Parathyroid adenoma (tissue), 2 donors: ENCODE results near the gene GPC5.
"Not testable (repeated sequence)": the region's sequence is repeated elsewhere in the genome, so short reads cannot be mapped to it uniquely, and the experiment has no call there.

ENCODE experiments used
- H2AFZ ChIP-seq: fragments of 300-600 bp; sonication (generic); one replicate; pipeline ENCODE4 v1.7.0; 2017; ENCODE audit warnings: antibody characterized with exemption, mild to moderate bottlenecking
- H3K27ac ChIP-seq: fragments of 300-600 bp; sonication (generic); one replicate; pipeline ENCODE4 v1.7.0; 2017
- H3K27me3 ChIP-seq: fragments of 300-600 bp; sonication (generic); one replicate; pipeline ENCODE4 v1.7.0; 2017; ENCODE audit warnings: low read length; ENCODE audit not compliant: control insufficient read depth, insufficient read depth
- H3K36me3 ChIP-seq: fragments of 300-600 bp; sonication (generic); one replicate; pipeline ENCODE4 v1.7.0; 2017; ENCODE audit warnings: low read length; ENCODE audit not compliant: control insufficient read depth, insufficient read depth
- H3K4me1 ChIP-seq: fragments of 300-600 bp; sonication (generic); one replicate; pipeline ENCODE4 v1.7.0; 2017; ENCODE audit warnings: control low read depth
- H3K4me2 ChIP-seq: fragments of 300-600 bp; sonication (generic); one replicate; pipeline ENCODE4 v1.7.0; 2017; ENCODE audit warnings: low read length
- H3K4me3 ChIP-seq: fragments of 300-600 bp; sonication (generic); one replicate; pipeline ENCODE4 v1.7.0; 2017; ENCODE audit warnings: low read depth, low read length
- H3K79me2 ChIP-seq: fragments of 300-600 bp; sonication (generic); one replicate; pipeline ENCODE4 v1.7.0; 2017; ENCODE audit warnings: control low read depth
- H3K9ac ChIP-seq: fragments of 300-600 bp; sonication (generic); one replicate; pipeline ENCODE4 v1.7.0; 2017; ENCODE audit warnings: mild to moderate bottlenecking
- H3K9me3 ChIP-seq: fragments of 300-600 bp; sonication (generic); one replicate; pipeline ENCODE4 v1.7.0; 2017; ENCODE audit warnings: low read length; ENCODE audit not compliant: control insufficient read depth
- CTCF ChIP-seq: fragments of 300-600 bp; sonication (generic); IDR thresholded peaks from one replicate; pipeline ENCODE4 v1.7.0; 2017; ENCODE audit warnings: antibody characterized with exemption, mild to moderate bottlenecking
- donor health status: primary hyperparathyroidism.

Gene GPC5

GRCh38 chr13:92734545-92734944, 1336.1 kb downstream of the GPC5 start:
- Histone ChIP-seq H3K36me3 (no peaks in the 10 kb centered on the region), H3K79me2 (no peaks in the 10 kb centered on the region), H3K9ac (no peak overlapping the region), H3K4me3 (no peak overlapping the region), H2AFZ (no peak overlapping the region), H3K4me2 (no peak overlapping the region), H3K4me1 (no peaks in the 10 kb centered on the region), H3K27me3 (no peaks in the 10 kb centered on the region), H3K9me3 (no peaks in the 10 kb centered on the region), H3K27ac (no peak overlapping the region)
- no peak for TF ChIP-seq CTCF

- H3K36me3 ChIP-seq: no peaks in the 10 kb centered on the region
- H3K4me3 ChIP-seq: no peak overlapping the region
- H2AFZ ChIP-seq: no peak overlapping the region
- H3K9ac ChIP-seq: no peak overlapping the region
- H3K27ac ChIP-seq: no peak overlapping the region
- no peak overlapping the region for H3K4me2 ChIP-seq
- TF ChIP-seq CTCF: no peak
- H3K9me3 ChIP-seq: no peaks in the 10 kb centered on the region
- no peaks in the 10 kb centered on the region for H3K4me1 ChIP-seq
- no peaks in the 10 kb centered on the region for H3K79me2 ChIP-seq
- no peaks in the 10 kb centered on the region for H3K27me3 ChIP-seq
Observed at GRCh38 chr13:92735909-92736308, 1337.5 kb downstream of the GPC5 start.

DNA sequence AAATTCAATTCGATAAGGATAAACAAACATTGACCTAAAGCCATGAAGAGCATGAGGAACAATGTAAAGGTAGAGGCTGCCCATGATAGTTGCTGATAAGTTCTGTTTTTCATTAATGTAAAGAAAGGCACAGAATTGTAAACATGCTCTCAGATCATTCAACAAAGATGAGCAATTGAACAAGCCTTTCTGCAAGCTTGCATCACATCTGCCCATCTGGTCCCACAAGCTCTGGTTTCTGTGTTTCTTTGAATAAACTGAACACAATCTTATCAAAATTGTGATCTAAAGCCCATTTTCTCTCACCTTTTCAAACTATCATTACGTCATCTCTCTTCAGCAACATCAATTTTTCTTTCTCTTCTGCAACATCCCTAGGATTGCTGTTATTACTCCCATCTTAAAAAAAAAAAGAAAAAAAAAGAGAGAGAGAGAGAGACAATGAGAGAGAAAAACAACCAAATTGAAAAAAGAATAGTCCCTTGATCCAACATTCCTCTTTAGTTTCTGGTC, 1340.9 kb downstream of the GPC5 start:
- no peak overlapping the region for H3K9ac ChIP-seq
- H3K79me2 ChIP-seq: no peaks in the 10 kb centered on the region
- H3K27ac ChIP-seq: no peak overlapping the region
- H2AFZ ChIP-seq: no peak overlapping the region
- H3K4me1 ChIP-seq: no peaks in the 10 kb centered on the region
- no peaks in the 10 kb centered on the region for H3K27me3 ChIP-seq
- H3K9me3 ChIP-seq: no peaks in the 10 kb centered on the region
- no peak overlapping the region for H3K4me2 ChIP-seq
- no peak for TF ChIP-seq CTCF
- no peaks in the 10 kb centered on the region for H3K36me3 ChIP-seq
- H3K4me3 ChIP-seq: no peak overlapping the region

DNA sequence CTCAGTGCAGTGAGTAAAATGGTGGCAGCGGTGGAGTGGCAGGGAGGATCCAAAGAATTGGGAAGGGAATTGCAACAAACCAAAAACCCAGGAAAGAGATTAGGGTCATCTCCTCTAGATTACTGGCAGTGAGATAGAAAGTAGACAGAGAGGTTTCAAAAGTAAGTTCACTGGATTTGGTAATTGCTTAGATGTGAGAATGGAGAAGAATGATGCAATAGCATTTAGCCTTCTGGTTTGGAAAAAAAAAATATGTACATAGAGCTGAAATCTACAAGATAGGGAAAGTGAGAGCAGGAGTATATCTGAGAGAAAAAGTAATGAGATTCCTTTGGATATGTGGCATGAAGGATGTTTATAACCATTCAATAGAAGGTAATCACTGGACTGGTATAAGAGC, 1345.6 kb downstream of the GPC5 start:
- Histone ChIP-seq H3K79me2 (no peaks in the 10 kb centered on the region), H2AFZ (no peak overlapping the region), H3K27ac (no peak overlapping the region), H3K9me3 (no peaks in the 10 kb centered on the region), H3K4me3 (no peak overlapping the region), H3K27me3 (no peaks in the 10 kb centered on the region), H3K4me2 (no peak overlapping the region), H3K9ac (no peak overlapping the region), H3K36me3 (no peaks in the 10 kb centered on the region), H3K4me1 (no peaks in the 10 kb centered on the region)
- TF ChIP-seq CTCF: no peak

DNA sequence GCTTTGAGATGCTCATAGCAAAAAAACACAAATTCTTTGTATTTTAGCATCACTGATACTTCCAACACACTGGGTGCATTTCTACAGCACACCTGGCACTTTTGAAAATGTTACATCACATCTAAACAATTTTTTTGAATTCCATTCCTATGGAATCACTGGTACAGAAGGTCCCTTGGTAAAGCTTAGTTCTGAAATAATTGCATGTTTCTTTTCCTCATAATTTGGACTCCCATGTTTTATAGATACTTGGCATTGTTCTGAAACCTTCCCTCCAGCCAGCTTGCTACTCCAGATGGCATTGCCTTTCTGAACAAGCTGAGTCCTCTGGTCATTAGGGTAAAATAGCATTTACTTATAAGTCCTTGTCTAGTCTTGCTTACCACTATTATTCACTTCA, 1346.8 kb downstream of the GPC5 start:
- Histone ChIP-seq H3K79me2 (no peaks in the 10 kb centered on the region), H3K27me3 (no peaks in the 10 kb centered on the region), H3K9me3 (no peaks in the 10 kb centered on the region), H3K27ac (no peak overlapping the region), H3K4me3 (no peak overlapping the region), H2AFZ (no peak overlapping the region), H3K36me3 (no peaks in the 10 kb centered on the region), H3K9ac (no peak overlapping the region), H3K4me1 (no peaks in the 10 kb centered on the region), H3K4me2 (no peak overlapping the region)
- no peak for TF ChIP-seq CTCF

- not testable (repeated sequence) for H3K9me3 ChIP-seq, H3K4me2 ChIP-seq, H3K36me3 ChIP-seq, H3K79me2 ChIP-seq, H3K27me3 ChIP-seq, H2AFZ ChIP-seq, H3K27ac ChIP-seq, H3K4me3 ChIP-seq, H3K4me1 ChIP-seq, H3K9ac ChIP-seq
Observed at GRCh38 chr13:92752705-92753104, 1354.3 kb downstream of the GPC5 start.
